22Rv1 (cell line): Measurements from ENCODE around the gene CNTN2.

ENCODE experiments used
- H3K27ac ChIP-seq: fragments of 450-650 bp; 2 replicates; pipeline ENCODE4 v1.5.1; 2017
- ZFX ChIP-seq: fragments of 450-650 bp; IDR thresholded peaks from 2 replicates; pipeline ENCODE4 v1.6.1; 2017; ENCODE audit warnings: antibody characterized with exemption, borderline replicate concordance
- TF ChIP-seq, protein P1 (sequence below): fragments of 450-650 bp; IDR thresholded peaks from 2 replicates; pipeline ENCODE4 v1.5.1; 2017; ENCODE audit warnings: mild to moderate bottlenecking

The CNTN2 gene

DNA sequence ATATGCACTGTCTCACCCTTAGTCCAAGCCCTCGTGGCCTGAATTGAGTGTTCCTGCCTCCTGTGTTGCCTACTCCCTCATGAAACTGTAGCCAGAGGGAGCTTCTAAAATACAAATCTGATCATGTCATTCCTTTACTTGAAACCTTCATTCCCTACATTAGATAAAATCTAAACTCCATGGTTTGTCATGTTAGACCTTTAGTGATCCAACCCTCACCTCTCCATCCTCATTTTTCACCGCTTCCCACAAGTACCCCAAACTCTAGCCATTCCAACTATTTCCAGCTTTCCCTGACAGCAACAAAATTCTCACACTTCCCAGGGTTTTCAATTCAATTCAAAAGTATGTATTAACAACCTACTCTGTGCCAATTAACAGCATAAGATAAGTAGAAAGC, 18.3 kb upstream of the CNTN2 start:
- TF ChIP-seq, protein P1, sequence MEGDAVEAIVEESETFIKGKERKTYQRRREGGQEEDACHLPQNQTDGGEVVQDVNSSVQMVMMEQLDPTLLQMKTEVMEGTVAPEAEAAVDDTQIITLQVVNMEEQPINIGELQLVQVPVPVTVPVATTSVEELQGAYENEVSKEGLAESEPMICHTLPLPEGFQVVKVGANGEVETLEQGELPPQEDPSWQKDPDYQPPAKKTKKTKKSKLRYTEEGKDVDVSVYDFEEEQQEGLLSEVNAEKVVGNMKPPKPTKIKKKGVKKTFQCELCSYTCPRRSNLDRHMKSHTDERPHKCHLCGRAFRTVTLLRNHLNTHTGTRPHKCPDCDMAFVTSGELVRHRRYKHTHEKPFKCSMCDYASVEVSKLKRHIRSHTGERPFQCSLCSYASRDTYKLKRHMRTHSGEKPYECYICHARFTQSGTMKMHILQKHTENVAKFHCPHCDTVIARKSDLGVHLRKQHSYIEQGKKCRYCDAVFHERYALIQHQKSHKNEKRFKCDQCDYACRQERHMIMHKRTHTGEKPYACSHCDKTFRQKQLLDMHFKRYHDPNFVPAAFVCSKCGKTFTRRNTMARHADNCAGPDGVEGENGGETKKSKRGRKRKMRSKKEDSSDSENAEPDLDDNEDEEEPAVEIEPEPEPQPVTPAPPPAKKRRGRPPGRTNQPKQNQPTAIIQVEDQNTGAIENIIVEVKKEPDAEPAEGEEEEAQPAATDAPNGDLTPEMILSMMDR = no peak
- no peak overlapping the region for H3K27ac ChIP-seq

DNA sequence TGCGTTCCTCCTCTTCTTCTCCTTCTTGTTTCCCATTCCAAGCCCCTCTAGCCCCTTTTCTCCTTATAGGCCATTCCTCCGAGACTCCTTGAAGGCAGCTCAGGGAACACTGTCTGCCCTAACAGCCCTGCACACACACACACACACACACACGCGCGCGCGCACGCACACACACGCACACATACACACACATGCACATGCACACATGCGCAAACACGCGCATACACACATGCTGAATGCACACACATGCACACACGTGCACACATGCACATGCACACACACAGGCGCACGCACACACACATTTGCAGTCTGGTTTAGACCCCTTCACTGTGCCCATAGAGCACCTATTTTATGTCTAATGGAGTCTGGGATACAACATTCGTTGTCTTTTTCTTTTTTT, 17.8 kb upstream of the CNTN2 start:
- TF ChIP-seq ZFX = no peak
- TF ChIP-seq, protein P1 = no peak
- no peak overlapping the region for H3K27ac ChIP-seq

DNA sequence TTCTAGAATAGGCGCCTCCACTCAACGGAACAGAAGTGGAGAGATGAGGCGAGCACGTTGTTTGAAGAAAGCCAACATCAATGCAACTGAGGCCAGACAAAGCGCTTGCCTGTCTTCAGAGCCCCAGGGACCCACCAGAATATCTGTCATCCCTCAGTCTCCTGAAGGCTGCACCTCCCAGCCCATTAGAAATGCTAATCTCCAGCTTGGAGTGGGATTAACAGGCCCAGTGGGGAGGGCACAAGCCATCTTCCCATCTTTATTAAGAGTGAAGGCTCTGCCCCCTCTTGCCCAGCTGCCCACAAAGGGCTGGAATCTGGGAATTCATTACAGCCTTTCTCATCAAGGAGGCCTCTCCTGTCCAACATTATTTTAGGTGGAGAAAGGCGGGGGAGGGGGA, 16.8 kb upstream of the CNTN2 start:
- TF ChIP-seq ZFX = no peak
- TF ChIP-seq, protein P1 = no peak
- H3K27ac ChIP-seq = no peak overlapping the region

DNA sequence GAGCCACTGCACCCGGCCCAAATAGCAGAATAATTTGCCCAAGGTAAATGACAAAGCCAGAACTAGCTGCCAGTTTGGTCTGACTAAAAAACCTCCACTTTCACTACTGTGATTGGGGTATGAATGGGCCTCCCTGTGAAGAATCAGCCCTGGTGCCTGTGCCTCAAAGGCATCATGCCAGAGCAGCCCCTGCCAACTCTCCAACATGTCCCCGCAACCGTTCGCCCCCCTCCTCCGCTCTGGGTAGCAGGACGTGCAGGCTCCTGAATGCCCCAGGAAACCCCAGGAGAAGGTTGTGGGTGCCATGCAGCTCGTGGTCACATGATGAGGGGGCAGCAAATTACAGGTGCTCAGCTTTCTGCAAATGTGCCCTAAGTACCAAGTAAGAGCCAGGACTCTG, 14.6 kb upstream of the CNTN2 start:
- no peak overlapping the region for H3K27ac ChIP-seq
- TF ChIP-seq ZFX = no peak
- TF ChIP-seq, protein P1 = no peak

DNA sequence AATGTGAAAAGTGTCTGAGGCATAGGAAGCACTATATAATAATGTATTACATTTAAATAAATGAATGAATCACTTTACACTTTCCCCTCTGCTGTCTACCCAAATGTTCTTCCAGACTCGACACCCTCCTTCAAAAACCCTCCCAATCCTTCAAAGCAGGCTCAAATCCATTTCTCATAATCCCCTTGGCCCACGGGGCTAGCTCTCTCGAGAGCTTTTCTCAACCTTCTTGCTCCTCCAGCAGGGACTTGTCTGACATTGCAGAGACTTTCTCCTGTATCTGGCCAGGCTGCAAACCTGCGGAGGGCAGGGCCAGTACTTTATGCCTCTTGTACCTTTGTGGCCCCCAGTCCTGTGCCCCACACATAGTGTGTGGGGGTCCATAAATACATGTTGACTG, 14.1 kb upstream of the CNTN2 start:
- TF ChIP-seq ZFX = no peak
- TF ChIP-seq, protein P1 = no peak
- no peak overlapping the region for H3K27ac ChIP-seq

DNA sequence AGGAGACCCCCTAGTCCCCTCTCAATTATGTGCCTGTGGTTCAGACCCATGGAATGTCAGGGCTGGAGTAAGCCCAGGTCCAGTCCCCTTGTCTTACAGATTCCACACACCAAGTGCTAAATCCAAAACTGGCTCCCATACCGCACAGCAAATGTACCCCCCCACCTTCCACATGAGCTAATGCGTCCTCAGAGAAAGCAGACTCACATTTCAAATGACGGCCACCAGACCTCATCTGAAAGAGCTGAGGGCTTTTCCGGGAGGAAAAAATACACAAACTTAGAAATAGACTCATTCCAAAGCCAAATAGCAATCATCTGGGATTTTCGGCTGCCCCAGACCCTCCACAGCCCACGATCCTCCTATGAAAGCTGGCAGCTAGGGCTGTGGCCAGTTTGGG, 12.8 kb upstream of the CNTN2 start:
- TF ChIP-seq, protein P1 = no peak
- no peak for TF ChIP-seq ZFX
- H3K27ac ChIP-seq = no peak overlapping the region

DNA sequence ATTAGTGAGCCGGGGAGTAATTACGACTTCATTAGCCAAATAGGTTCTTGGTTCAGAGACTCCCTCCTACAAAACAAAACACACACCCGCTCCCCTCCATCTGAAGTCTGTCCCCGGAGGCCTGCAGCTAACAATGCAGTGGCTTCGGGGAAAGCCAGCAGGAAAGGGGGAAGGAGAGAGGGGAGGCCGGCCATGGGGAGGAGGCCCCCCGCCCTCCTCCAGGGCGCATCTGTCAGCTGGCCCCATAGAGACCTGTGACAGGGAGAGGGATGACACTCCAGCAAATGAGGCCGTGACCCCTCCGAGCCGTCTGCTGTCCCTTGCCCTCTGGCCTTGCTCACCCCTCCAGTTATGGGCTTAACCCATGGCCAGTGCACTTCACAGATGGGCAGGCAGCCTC, 12.1 kb upstream of the CNTN2 start:
- H3K27ac ChIP-seq = no peak overlapping the region
- no peak for TF ChIP-seq ZFX
- TF ChIP-seq, protein P1 = no peak
